Astrocyte of the cerebellum (primary cell): ENCODE results near the gene CYP17A1.

ENCODE experiments used
- DNase-seq: peaks from one replicate; pipeline ENCODE4 v3.0.0-alpha.2; 2011; ENCODE audit warnings: low read depth
- H3K4me3 ChIP-seq: 2 replicates; pipeline ENCODE4 v1.5.1; 2011; ENCODE audit warnings: mild to moderate bottlenecking, low read depth, low read length, moderate library complexity
- CTCF ChIP-seq: IDR thresholded peaks from 2 replicates; pipeline ENCODE4 v1.5.1; 2012; ENCODE audit warnings: low read length, low read depth, moderate library complexity, mild to moderate bottlenecking; ENCODE audit errors: missing control alignments
- in situ Hi-C: cut with HindIII; loops from 2 replicates; pipeline ENCODE4 v1.10.0; 2017; ENCODE audit warnings: low sequenced_read_pairs

CYP17A1 gene

GRCh38 chr10:102832987-102833386 lies 4.2 kb downstream of the CYP17A1 start:
- no peak for TF ChIP-seq CTCF
- no peak overlapping the region for H3K4me3 ChIP-seq
- no peak for DNase-seq
- in situ Hi-C loops = loop anchor here (5.0 kb wide), 2 partner anchors 64 to 96 kb away; no protein-coding TSS in a partner anchor

DNA sequence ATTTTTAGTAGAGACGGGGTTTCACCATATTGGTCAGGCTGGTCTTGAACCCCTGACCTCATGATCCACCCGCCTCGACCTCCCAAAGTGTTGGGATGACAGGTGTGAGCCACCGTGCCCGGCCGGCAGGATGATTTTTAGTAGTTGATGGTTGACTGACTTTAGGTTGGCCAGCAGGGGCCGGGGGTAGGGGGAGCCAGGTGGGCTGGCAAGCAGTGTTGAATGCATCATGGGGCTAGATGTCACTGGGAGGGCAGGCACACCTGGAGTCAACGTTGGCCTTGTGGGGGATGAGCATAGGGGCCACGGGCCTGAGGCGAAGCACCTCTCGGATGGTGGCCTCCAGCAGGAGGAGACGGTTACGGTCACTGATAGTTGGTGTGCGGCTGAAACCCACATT lies 5.0 kb downstream of the CYP17A1 start:
- no peak overlapping the region for H3K4me3 ChIP-seq
- no peak for TF ChIP-seq CTCF
- no peak for DNase-seq
- in situ Hi-C loops = loop anchor here (5.0 kb wide), 2 partner anchors 65 to 95 kb away; no protein-coding TSS in a partner anchor

DNA sequence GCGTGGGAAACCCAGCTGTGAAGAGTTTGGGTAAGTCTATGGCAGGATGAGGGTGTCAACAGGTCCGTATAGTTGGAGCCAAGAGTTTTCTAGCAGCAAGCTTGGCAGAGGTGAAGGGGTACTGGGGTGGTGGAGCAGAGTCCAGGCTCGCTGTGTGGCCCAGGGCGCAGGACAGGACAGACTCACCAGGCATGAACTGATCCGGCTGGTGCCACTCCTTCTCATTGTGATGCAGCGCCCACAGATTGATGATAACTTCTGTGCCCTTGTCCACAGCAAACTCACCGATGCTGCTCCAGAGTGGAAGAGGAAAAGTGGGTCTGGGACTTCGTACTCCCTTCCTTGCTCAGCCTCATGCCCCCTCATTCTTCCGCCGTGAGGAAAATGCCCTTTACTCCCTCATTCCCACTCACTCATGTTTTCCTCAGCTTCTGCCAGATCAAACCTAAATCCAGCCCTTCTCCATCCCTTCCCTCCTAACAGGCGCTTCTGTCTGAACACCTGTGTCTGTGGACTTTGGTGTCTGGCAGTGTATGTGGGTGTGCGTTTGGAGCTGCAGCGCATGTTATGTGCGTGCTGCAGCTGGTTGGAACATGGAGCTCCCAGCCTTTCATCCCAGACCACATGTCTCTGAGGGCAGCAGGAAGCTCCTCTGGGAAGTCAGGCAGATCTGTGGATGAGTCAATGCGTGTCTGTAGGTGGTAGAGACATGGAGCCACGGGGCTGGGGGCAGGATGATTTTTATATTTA lies 5.7 kb downstream of the CYP17A1 start:
- DNase-seq = no peak
- no peak for TF ChIP-seq CTCF
- in situ Hi-C loops = loop anchor here (5.0 kb wide), 2 partner anchors 66 to 94 kb away; no protein-coding TSS in a partner anchor
- no peak overlapping the region for H3K4me3 ChIP-seq

- in situ Hi-C loops = no loop called here
- no peak overlapping the region for H3K4me3 ChIP-seq
- DNase-seq = no peak
- no peak for TF ChIP-seq CTCF
Measured at GRCh38 chr10:102827597-102827975, 9.6 kb downstream of the CYP17A1 start.

DNA sequence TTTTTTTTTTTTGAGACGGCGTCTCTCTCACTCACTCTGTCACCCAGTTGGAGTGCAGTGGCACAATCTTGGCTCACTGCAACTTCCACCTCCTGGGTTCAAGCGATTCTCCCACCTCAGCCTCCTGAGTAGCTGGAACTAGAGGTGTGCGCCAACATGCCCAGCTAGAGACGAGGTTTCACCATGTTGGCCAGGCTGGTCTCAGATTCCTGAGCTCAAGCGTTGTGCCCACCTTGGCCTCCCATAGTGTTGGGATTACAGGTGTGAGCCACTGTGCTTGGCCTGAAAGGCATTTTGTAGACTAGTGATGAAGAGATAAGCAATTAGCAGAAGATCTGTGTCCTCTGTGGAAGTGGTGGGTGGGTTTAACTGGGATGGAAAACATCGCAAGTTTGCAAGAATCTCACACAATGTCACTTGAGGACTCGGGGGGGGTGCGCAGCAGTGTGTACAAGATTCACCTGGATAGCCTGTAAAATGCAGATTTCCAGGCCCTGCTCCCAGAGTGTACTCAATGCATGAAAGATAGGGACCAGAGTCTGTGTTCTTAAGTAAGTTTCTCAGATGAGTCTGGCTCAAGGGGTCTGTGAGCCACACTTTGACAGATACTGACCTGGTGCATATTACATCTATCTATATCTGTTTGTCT lies 10.9 kb downstream of the CYP17A1 start:
- no peak overlapping the region for H3K4me3 ChIP-seq
- no peak for TF ChIP-seq CTCF
- in situ Hi-C loops = no loop called here
- DNase-seq = no peak

GRCh38 chr10:102824664-102825063 lies 12.5 kb downstream of the CYP17A1 start:
- DNase-seq = no peak
- in situ Hi-C loops = no loop called here
- no peak for TF ChIP-seq CTCF
- no peak overlapping the region for H3K4me3 ChIP-seq
